Right lobe of liver (tissue), 6 donors: ENCODE data around the gene PDZD2. TPM values are rescaled to one million over a fixed set of nuclear protein-coding genes. Genes with fewer than 3 reads are reported as not detected.

ENCODE experiments used
- ATAC-seq, 4 donors: fragments of 200-7000 bp; cut with Tn5 transposase; one replicate each; pipeline ENCODE4 v1.9.1; 2020; ENCODE audit warnings: mild to moderate bottlenecking in 4 of 4, moderate library complexity in 4 of 4
- DNase-seq, 3 donors: peaks; one replicate each; pipeline ENCODE4 v3.0.0-alpha.2; 2020
- H3K27ac ChIP-seq, 3 donors: fragments of 200-600 bp; one replicate each; pipeline ENCODE4 v1.8.0; 2022
- H3K27me3 ChIP-seq, 2 donors: fragments of 200-600 bp; one replicate each; pipeline ENCODE4 v1.8.0; 2022
- H3K36me3 ChIP-seq, 4 donors: fragments of 200-600 bp; sonication (generic) in 1 of 4; one replicate each; pipeline versions ENCODE4 v1.5.1 to v1.8.0; 2017 to 2022; ENCODE audit warnings: control low read depth in 1 of 4
- H3K4me1 ChIP-seq, 4 donors: fragments of 200-600 bp; sonication (generic) in 1 of 4; one replicate each; pipeline versions ENCODE4 v1.5.1 to v1.8.0; 2017 to 2022; ENCODE audit warnings: control low read depth in 1 of 4
- H3K4me3 ChIP-seq, 3 donors: fragments of 200-600 bp; one replicate each; pipeline ENCODE4 v1.8.0; 2022
- H3K9me3 ChIP-seq, 4 donors: fragments of 200-600 bp; sonication (generic) in 1 of 4; one replicate each; pipeline versions ENCODE4 v1.5.1 to v1.8.0; 2017 to 2022; ENCODE audit warnings: control low read depth in 1 of 4
- POLR2A ChIP-seq: fragments of 450-650 bp; IDR thresholded peaks from one replicate; pipeline ENCODE4 v1.6.1; 2017; ENCODE audit warnings: antibody characterized with exemption, mild to moderate bottlenecking
- WGBS: methylation state at CpG from one replicate; pipeline ENCODE4 v1.1.6; 2018; ENCODE audit warnings: low coverage, low lambda C conversion rate; ENCODE audit not compliant: insufficient coverage; ENCODE audit errors: missing lambda C conversion rate; 5-methylcytosine and 5-hydroxymethylcytosine counted together
- intact Hi-C, 2 donors: fragments of 100-400 bp; cut with DNase I; formaldehyde crosslinking; loops; one replicate each; pipeline versions ENCODE4 v1.11.2 to v1.14.1; 2022
- total RNA-seq, 6 experiments: library from RNA; depleted of rRNA in 2 of 6; stranded (reverse); fragments of >200 nt in 2 of 6; fragmentation: NEBNext Ultra II Directional in 3 of 6; extraction: Animal tissue kit (Norgen Biotek cat#: 25700) in 3 of 6; gene quantifications; one replicate each; pipeline versions ENCODE4 v1.1.0 to v1.2.4, GENCODE V29; 2016 to 2023
- TF ChIP-seq, protein P1 (sequence below), 4 donors: fragments of 200-600 bp in 3 of 4; fragments of 450-650 bp in 1 of 4; IDR thresholded peaks; one replicate each; pipeline versions ENCODE4 v1.5.1 to v1.8.0; 2016 to 2022; ENCODE audit warnings: antibody characterized with exemption in 4 of 4, mild to moderate bottlenecking in 2 of 4
- donor health status: DM: no; HTN: yes; CAD: no.
- donor health status: DM: no; HTN: no; CAD: no.
- donor health status: DM: no; HTN: no; CAD: no.
- donor health status: DM: no; HTN: yes; CAD: no.
- donor health status: DM: no; HTN: yes; CAD: no.

The PDZD2 gene
- total RNA-seq, 6 experiments from 2014 or later: 0.43 to 1.9 (median 0.88) TPM

DNA sequence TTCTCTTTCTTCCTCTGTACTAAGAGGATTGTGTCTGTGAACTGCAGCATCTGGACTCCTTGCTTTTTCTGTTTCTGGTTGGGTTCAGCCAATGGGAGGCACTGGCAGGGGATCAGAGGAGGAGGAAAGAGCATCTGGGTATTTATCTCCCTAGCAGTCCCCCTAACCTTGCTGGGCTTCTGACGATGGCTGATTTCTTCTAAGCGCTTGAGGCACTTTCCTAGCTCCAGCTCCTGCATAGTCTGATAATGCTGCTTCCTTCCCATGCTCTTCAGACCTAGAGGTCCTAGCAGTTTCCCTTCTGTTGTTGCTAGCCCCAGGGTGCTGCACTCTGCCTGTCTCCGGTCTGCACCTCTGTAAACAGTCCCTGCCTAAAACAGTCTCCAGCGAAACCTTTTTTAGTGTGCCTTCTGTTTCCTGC, 225.1 kb downstream of the PDZD2 start:
- H3K36me3 ChIP-seq: no peaks in the 10 kb centered on the region
- no peak overlapping the region for H3K27ac ChIP-seq
- ATAC-seq (peak in 2 of 4 donors; percentile 28 to 43), DNase-seq (no peak)
- H3K4me3 ChIP-seq: no peak overlapping the region
- H3K4me1 ChIP-seq: no peaks in the 10 kb centered on the region
- H3K9me3 ChIP-seq: no peaks in the 10 kb centered on the region
- no peaks in the 10 kb centered on the region for H3K27me3 ChIP-seq
- intact Hi-C loops: no loop called here
- TF ChIP-seq, protein P1, sequence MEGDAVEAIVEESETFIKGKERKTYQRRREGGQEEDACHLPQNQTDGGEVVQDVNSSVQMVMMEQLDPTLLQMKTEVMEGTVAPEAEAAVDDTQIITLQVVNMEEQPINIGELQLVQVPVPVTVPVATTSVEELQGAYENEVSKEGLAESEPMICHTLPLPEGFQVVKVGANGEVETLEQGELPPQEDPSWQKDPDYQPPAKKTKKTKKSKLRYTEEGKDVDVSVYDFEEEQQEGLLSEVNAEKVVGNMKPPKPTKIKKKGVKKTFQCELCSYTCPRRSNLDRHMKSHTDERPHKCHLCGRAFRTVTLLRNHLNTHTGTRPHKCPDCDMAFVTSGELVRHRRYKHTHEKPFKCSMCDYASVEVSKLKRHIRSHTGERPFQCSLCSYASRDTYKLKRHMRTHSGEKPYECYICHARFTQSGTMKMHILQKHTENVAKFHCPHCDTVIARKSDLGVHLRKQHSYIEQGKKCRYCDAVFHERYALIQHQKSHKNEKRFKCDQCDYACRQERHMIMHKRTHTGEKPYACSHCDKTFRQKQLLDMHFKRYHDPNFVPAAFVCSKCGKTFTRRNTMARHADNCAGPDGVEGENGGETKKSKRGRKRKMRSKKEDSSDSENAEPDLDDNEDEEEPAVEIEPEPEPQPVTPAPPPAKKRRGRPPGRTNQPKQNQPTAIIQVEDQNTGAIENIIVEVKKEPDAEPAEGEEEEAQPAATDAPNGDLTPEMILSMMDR (IDR thresholded peaks at IDR 0.05): no peak
- no peak for TF ChIP-seq POLR2A
- 30% methylated on average over 4 of the region's 4 CpGs for WGBS

DNA sequence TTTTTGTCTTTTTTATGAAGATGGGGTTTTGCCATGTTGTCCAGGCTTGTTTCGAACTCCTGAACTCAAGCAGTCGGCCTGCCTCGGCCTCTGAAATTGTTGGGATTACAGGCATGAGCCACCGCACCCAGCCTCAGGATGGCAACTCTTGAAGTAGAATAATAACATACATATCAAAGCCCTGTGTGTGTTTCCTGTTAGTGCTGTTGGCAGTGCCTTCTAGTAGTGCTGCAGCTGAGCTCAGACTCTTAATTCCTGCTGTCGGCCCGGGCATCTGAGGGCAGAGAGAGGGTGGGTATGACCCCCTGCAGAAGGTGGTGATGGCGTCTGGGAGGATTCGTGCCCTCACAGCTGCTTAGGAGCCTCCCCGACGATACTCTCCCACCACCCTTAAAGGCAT, 227.2 kb downstream of the PDZD2 start:
- 34% methylated on average over 10 of the region's 10 CpGs for WGBS
- ATAC-seq: no peak
- no peaks in the 10 kb centered on the region for H3K27me3 ChIP-seq
- H3K27ac ChIP-seq: no peak overlapping the region
- DNase-seq: peak in 1 of 3 donors; percentile 11
- H3K4me1 ChIP-seq: no peaks in the 10 kb centered on the region
- intact Hi-C loops: no loop called here
- TF ChIP-seq, protein P1 (IDR thresholded peaks at IDR 0.05): no peak
- TF ChIP-seq POLR2A: no peak
- H3K4me3 ChIP-seq: no peak overlapping the region
- no peaks in the 10 kb centered on the region for H3K36me3 ChIP-seq
- no peaks in the 10 kb centered on the region for H3K9me3 ChIP-seq

DNA sequence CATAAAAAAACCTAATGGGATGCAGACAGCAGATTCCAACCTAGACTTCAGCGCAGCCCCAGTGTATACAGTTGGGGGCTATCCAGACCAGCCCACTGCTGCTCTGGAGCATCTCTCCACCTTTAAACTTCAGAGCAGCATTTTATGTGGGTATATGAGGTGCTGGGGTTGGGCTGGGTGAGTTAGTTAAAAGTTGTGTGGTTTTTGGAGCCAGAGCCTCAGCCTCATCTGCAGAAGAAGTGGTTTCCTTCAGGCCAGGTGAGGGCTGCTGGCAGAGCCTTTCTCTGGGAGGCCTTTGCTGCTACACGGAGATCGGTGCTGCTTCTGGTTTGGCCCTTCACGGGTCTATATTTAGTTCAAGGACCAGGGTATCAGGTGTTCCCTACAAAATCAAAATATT, 228.3 kb downstream of the PDZD2 start:
- WGBS: 37% methylated on average over 2 of the region's 4 CpGs
- H3K4me3 ChIP-seq: no peak overlapping the region
- H3K4me1 ChIP-seq: no peaks in the 10 kb centered on the region
- no peaks in the 10 kb centered on the region for H3K27me3 ChIP-seq
- no peak for ATAC-seq
- TF ChIP-seq POLR2A: no peak
- TF ChIP-seq, protein P1 (IDR thresholded peaks at IDR 0.05): no peak
- DNase-seq: no peak
- no peaks in the 10 kb centered on the region for H3K9me3 ChIP-seq
- H3K27ac ChIP-seq: no peak overlapping the region
- intact Hi-C loops: no loop called here
- H3K36me3 ChIP-seq: no peaks in the 10 kb centered on the region

DNA sequence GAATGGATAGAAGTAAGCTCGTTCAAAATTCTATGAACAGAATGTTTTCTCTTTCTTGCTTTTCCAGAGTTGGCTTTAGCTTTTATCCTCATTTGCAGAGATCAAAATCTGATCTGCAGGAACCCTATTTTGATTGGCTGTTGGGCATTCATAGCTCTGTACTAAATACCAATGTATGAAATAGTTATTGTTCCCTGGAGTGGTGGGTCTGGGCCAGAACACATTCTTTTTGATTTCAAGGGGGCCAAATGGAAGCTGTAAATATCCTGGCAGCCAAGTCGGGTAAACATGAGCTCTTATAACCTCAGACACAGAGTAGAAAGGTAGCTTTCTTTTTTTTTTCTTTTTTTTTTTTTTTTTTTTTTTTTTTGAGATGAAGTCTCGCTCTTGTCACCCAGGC, 241.5 kb downstream of the PDZD2 start:
- H3K4me1 ChIP-seq: no peaks in the 10 kb centered on the region
- 71% methylated on average over 2 of the region's 3 CpGs for WGBS
- no peak overlapping the region for H3K4me3 ChIP-seq
- DNase-seq: no peak
- TF ChIP-seq POLR2A: no peak
- TF ChIP-seq, protein P1 (IDR thresholded peaks at IDR 0.05): no peak
- intact Hi-C loops: no loop called here
- no peaks in the 10 kb centered on the region for H3K9me3 ChIP-seq
- ATAC-seq: no peak
- no peaks in the 10 kb centered on the region for H3K36me3 ChIP-seq
- H3K27ac ChIP-seq: no peak overlapping the region
- no peaks in the 10 kb centered on the region for H3K27me3 ChIP-seq

DNA sequence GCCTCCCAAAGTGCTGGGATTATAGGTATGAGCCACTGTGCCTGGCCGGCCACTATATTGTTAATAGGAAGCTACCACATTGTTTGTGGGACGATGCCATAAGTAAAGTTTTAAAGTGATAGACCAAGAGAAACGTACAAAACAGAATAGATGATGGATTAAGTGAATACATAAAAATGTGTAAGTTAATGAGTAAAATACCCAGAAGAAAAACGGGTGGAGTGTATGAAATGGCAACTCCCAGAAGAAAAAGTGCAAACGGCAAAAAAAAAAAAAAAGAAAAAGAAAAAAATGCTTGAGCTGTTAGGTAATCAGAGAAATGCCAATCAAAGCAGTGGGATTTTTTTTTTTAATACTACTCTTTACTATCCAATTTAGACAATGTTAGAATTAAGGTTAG, 246.0 kb downstream of the PDZD2 start:
- no peak overlapping the region for H3K4me3 ChIP-seq
- intact Hi-C loops: no loop called here
- H3K27me3 ChIP-seq: no peaks in the 10 kb centered on the region
- H3K4me1 ChIP-seq: no peaks in the 10 kb centered on the region
- WGBS: 41% methylated on average over 5 of the region's 5 CpGs
- no peaks in the 10 kb centered on the region for H3K36me3 ChIP-seq
- no peaks in the 10 kb centered on the region for H3K9me3 ChIP-seq
- ATAC-seq: no peak
- DNase-seq: no peak
- no peak overlapping the region for H3K27ac ChIP-seq
- TF ChIP-seq, protein P1 (IDR thresholded peaks at IDR 0.05): no peak
- no peak for TF ChIP-seq POLR2A
